Activated CD4-positive, CD25-positive, alpha-beta regulatory T cell (primary cell): ENCODE data around the gene JMJD1C.
"Not testable (repeated sequence)": the region's sequence is repeated elsewhere in the genome, so short reads cannot be mapped to it uniquely, and the experiment has no call there.

Experiments
- DNase-seq, 4 experiments: peaks; one replicate each; lab custom pipeline; 2025; lab: John Stamatoyannopoulos, UW

The JMJD1C gene

GRCh38 chr10:63465293-63466143, at the start of gene JMJD1C:
JMJD1C (minus strand) TSS chr10:63465977; CDS start chr10:63465662, 315 bp downstream.
- DNase-seq, result peak; percentile 23 to 45 (median 39)

DNA sequence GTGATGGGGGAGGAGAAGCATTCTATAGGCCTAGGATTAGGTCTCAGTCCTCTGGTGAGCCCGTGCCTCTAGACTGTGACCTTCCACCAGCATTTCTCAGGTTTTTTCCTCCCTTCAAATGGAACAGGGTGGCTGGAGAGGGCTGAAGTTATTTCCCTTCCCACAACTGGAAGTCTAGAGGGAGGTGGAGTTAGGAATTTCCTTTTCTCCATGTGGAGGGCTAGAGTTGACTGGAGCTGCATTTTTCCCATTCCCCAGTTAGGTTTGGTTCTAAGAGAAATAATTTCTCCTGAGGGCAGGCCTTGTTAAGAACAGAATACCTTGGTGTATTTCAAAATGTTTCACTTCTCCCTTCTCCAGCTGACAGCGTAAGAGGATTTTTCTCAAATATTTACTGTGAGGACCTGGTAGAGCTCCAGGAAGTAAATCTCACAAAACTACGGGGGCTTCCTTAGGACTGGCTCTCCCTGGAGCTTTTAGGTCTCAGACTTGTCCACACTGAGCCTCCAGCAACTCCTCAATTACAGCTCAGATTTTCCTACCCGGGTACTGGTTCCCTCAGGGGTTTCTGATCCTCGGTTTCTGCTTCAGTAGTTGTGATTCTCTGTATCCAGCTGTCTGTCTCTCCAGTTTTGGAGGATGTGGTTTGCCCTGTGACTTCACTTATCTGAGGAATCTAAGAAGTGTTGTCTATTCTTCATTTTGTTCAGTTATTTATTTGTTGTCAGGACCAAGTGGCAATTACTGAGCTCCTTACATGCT, 49.4 kb upstream of the JMJD1C start:
- no peak for DNase-seq

DNA sequence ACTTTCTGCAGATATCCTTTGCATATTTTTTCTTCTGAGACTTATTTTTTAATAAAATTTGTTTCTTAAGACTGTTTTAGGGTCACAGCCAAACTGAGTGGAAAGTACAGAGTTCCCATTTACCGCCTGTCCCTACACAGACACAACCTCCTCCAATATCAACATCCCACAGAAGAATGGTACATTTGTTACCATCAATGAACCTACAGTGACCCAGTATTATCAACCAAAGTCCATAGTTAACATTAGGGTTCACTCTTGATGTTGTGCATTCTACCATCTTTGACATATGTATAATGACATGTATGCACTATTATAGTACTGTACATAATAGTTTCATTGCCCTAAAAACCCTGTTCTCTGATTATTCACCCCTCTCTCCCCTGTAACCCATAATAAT, 40.8 kb upstream of the JMJD1C start:
- no peak for DNase-seq

GRCh38 chr10:63505562-63505961, 39.8 kb upstream of the JMJD1C start:
- DNase-seq, result no peak

GRCh38 chr10:63504145-63504881, 38.5 kb upstream of the JMJD1C start:
- no peak for DNase-seq

DNA sequence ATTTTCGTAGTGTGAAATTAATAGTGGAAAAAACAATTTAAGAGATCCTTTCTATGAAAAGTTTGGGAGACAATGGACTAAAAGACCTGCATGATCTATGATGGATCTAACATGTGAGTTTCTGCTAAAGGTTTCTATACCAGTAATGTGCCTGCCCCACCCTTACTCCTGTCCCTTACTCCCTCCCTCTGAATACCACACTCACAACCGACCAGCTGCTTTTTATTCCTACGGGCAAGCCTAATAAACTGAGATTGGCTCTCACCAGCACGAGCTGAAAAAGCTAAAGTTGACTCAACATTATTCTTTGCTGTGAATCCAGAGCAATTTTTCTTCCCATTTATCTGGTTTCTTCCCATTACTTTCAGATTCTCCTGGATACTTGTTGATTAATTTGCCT, 37.6 kb upstream of the JMJD1C start:
- DNase-seq, result no peak

- no peak for DNase-seq
Measured at GRCh38 chr10:63502832-63503231, 37.1 kb upstream of the JMJD1C start.

GRCh38 chr10:63501954-63502353, 36.2 kb upstream of the JMJD1C start:
- no peak for DNase-seq

GRCh38 chr10:63500551-63500950, 34.8 kb upstream of the JMJD1C start:
- DNase-seq, result not testable (repeated sequence)

GRCh38 chr10:63498665-63499064, 32.9 kb upstream of the JMJD1C start:
- DNase-seq, result no peak

DNA sequence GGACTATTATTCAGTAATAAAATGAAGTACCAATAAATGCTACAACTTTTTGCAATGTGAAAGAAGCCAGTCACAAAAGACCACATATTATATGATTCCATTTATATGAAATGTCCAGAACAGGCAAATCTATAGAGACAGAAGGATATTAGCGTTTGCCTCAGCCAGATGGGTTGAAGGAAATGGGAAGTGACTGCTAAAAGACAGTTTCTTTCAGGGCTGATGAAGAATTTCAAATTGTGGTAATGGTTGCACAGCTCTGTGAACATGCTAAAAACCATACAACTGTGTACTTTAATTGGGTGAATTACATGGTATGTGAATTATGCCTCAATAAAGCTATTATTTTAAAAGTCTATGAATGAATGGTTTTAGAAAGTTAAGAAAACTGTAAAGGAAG, 31.5 kb upstream of the JMJD1C start:
- no peak for DNase-seq

- DNase-seq, result no peak
Measured at GRCh38 chr10:63496561-63496960, 30.8 kb upstream of the JMJD1C start.

DNA sequence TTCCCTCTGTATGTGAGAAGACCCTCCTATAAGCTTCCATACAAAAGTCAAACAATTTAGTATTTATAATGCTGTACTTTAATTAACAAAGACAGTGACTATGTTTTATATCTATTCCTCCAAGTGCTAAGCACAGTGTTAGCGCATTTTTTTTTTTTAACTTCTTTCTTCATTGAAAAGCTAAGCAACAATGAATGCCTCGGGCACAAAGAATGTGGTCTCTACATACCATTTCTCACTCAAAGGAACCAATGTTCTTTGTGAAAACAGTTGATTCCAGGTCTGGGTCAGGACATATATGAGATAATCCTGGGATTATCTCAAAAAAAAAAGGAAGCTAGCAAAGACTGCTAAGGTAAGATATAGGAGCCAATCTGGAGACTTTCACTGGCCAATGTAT, 29.2 kb upstream of the JMJD1C start:
- no peak for DNase-seq

- no peak for DNase-seq
Measured at GRCh38 chr10:63493004-63493403, 27.2 kb upstream of the JMJD1C start.

DNA sequence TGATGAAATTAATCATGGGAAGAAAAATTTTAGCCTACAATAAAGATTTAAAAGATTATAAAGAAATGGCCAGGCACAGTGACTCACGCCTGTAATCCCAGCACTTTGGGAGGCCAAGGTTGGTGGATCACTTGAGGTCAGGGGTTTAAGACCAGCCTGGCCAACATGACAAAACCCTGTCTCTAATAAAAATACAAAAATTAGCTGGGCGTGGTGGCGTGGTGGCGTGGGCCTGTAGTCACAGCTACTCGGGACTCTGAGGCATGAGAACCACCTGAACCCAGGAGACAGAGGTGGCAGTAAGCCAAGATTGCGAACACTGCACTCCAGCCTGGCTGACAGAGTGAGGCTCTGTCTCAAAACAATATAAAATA, 26.5 kb upstream of the JMJD1C start:
- not testable (repeated sequence) for DNase-seq

DNA sequence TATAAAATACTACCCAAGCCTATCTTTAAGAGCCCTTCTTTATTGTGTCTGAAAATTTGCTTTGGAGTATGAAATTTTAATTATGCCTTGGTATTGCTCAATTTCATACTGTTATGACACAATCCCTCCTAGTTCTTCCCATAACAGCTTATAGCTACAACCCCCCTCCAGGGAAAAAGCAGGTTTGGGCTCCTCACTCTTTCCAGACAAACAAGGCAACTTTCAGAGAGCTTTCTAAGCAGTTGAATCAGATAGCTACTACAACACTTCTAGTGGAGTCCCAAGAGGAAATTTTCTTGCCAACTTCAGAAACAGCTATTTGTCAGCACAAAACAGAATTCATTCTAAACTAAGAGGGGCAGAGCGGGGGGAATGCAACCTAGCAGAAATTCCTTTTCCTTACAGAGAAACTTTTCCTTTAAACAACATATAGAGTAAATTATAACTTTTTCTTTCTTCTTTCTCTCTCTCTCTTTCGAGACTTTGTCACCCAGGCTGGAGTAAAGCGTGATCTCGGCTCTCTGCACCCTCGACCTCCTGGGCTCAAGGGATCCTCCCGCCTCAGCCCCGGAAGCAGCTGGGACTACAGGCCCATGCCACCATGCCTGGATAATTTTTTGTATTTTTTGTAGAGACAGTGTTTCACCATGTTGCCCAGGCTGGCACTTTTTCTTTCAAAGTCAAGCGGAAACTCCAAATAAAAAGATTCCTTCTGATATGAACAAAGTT, 26.0 kb upstream of the JMJD1C start:
- DNase-seq, result no peak

DNA sequence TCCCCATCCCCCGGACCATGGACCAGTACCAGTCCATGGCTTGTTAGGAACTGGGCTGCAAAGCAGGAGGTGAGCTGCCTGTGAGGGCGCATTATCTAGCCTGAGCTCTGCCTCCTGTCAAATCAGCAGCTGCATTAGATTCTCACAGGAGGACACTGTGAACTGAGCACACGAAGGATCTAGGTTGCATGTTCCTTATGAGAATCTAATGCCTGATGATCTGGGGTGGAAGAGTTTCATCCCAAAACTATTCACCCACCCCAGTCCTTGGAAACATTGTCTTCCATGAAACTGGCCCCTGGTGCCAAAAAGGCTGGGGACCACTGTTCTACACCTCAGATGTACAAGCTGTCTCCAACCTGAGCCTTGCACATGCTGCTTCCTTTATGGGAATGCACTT, 24.1 kb upstream of the JMJD1C start:
- no peak for DNase-seq

- no peak for DNase-seq
Measured at GRCh38 chr10:63487990-63488389, 22.2 kb upstream of the JMJD1C start.

GRCh38 chr10:63483983-63484382, 18.2 kb upstream of the JMJD1C start:
- DNase-seq, result no peak

- DNase-seq, result no peak
Measured at GRCh38 chr10:63481815-63482421, 16.1 kb upstream of the JMJD1C start.

- no peak for DNase-seq
Measured at GRCh38 chr10:63480237-63480636, 14.5 kb upstream of the JMJD1C start.
